Adrenal gland (tissue), 12 donors: Measurements from ENCODE around the gene COL5A1. TPM values are rescaled to one million over a fixed set of nuclear protein-coding genes. Genes with fewer than 3 reads are reported as not detected.

Experiments used
- DNase-seq, 7 donors: peaks; one replicate each; pipeline ENCODE4 v3.0.0-alpha.2; 2019 to 2020
- H3K27ac ChIP-seq, 5 donors: fragments of 200-600 bp; sonication (generic) in 4 of 5; 1 replicate in 3 of 5; 2 replicates in 2 of 5; pipeline versions ENCODE4 v1.5.1 to v1.8.0; 2016 to 2020; ENCODE audit warnings: mild to moderate bottlenecking in 1 of 5
- H3K27me3 ChIP-seq: fragments of 200-600 bp; 2 replicates; pipeline ENCODE4 v1.8.0; 2021
- H3K36me3 ChIP-seq, 2 donors: fragments of 200-600 bp; replicated peaks in 1 of 2; 1 replicate in 1 of 2; 2 replicates in 1 of 2; pipeline versions ENCODE4 v1.5.1 to v1.8.0; 2018 to 2022
- H3K4me1 ChIP-seq, 2 donors: fragments of 200-600 bp; replicated peaks in 1 of 2; 1 replicate in 1 of 2; 2 replicates in 1 of 2; pipeline versions ENCODE4 v1.5.1 to v1.8.0; 2018 to 2021
- H3K4me3 ChIP-seq, 4 donors: fragments of 200-600 bp; sonication (generic) in 3 of 4; one replicate each; pipeline ENCODE4 v1.5.1; 2016 to 2018
- H3K9me3 ChIP-seq, 3 donors: fragments of 200-600 bp; sonication (generic) in 1 of 3; replicated peaks in 1 of 3; 1 replicate in 2 of 3; 2 replicates in 1 of 3; pipeline versions ENCODE4 v1.5.1 to v1.8.0; 2016 to 2021
- CTCF ChIP-seq, 6 experiments: fragments of 450-650 bp in 4 of 6; fragments of 200-600 bp in 2 of 6; sonication (generic) in 1 of 6; IDR thresholded peaks; 1 replicate in 5 of 6; 2 replicates in 1 of 6; pipeline versions ENCODE4 v1.5.1 to v1.8.0; 2016 to 2021; ENCODE audit warnings: antibody characterized with exemption in 6 of 6, mild to moderate bottlenecking in 2 of 6, moderate library complexity in 1 of 6
- POLR2A ChIP-seq, 2 donors: fragments of 450-650 bp; IDR thresholded peaks; one replicate each; pipeline ENCODE4 v1.6.1; 2017; ENCODE audit warnings: antibody characterized with exemption in 2 of 2, mild to moderate bottlenecking in 2 of 2, moderate library complexity in 1 of 2
- WGBS, 4 donors: extraction: QIAGEN DNeasy Blood & Tissue Kit in 2 of 4; methylation state at CpG; one replicate each; pipeline versions ENCODE4 v1.1.5 to v1.1.7; 2013 to 2017; 5-methylcytosine and 5-hydroxymethylcytosine counted together
- intact Hi-C, 2 donors: fragments of 100-400 bp; cut with DNase I; formaldehyde crosslinking; loops; one replicate each; pipeline versions ENCODE4 v1.14.1 to v1.15.0; 2022 to 2023
- microRNA-seq, 3 donors: library from miRNA; unstranded; fragments of <30 nt; microRNA quantifications; one replicate each; pipeline ENCODE4, GENCODE V29; 2017 to 2020
- polyA plus RNA-seq, 3 donors: library from polyadenylated mRNA; stranded (reverse); fragments of 200-250 nt in 2 of 3; fragments of 350-450 nt in 1 of 3; fragmentation: Illumina TruSeq in 1 of 3; extraction: RNeasy Lipid Tissue Mini Kit (QIAGEN cat#74804) in 1 of 3; gene quantifications; one replicate each; pipeline ENCODE4 v1.2.3, GENCODE V29; 2013 to 2014
- small RNA-seq, 2 donors: library from RNA; depleted of rRNA; stranded (forward); fragments of <200 nt; gene quantifications; one replicate each; pipeline ENCODE3, GENCODE V24; 2016
- total RNA-seq, 9 donors: library from RNA; depleted of rRNA in 4 of 9; stranded (reverse); fragments of >200 nt in 4 of 9; fragments of 120-200 nt in 1 of 9; fragmentation: NEBNext Ultra II Directional in 1 of 9; extraction: Animal tissue kit (Norgen Biotek cat#: 25700) in 1 of 9; gene quantifications; one replicate each; pipeline versions ENCODE4 v1.1.0 to v1.2.4, GENCODE V29; 2013 to 2023
- donor health status: healthy with polysubstance abuse.
- donor health status: Bipolar disorder and iron deficiency.
- donor health status: DM: yes; HTN: yes; CAD: no.
- donor health status: DM: no; HTN: no; CAD: no.
- donor health status: DM: no; HTN: no; CAD: no.
- donor health status: DM: yes; HTN: yes; CAD: no.

Gene COL5A1
- total and polyA plus RNA-seq, 12 donors, result 3.5 to 45.5 (median 29.3) TPM

GRCh38 chr9:134891713-134892112, 250.1 kb downstream of the COL5A1 start:
- TF ChIP-seq CTCF (IDR thresholded peaks at IDR 0.05) (no peak), POLR2A (IDR thresholded peaks at IDR 0.05) (no peak)
- Histone ChIP-seq H3K4me3 (no peak overlapping the region), H3K4me1 (peaks cover 21 to 26% of the 10 kb centered on the region in 2 donors), H3K27ac (peak overlapping the region in 1 of 5 donors; percentile 1), H3K9me3 (no peaks in the 10 kb centered on the region), H3K27me3 (no peaks in the 10 kb centered on the region), H3K36me3 (no peaks in the 10 kb centered on the region)
- intact Hi-C loops, result no loop called here
- WGBS, 4 donors, result 65 to 73% (median 72%) methylated on average over 4 to 5 of the region's 5 CpGs
- DNase-seq, result peak in 4 of 7 donors; percentile 14 to 33 (median 18)

- TF ChIP-seq CTCF (IDR thresholded peaks at IDR 0.05), result no peak
- no peak for TF ChIP-seq POLR2A (IDR thresholded peaks at IDR 0.05)
- H3K27ac ChIP-seq, result no peak overlapping the region
- H3K27me3 ChIP-seq, result no peaks in the 10 kb centered on the region
- H3K9me3 ChIP-seq, result no peaks in the 10 kb centered on the region
- peaks cover 25 to 31% of the 10 kb centered on the region in 2 donors for H3K4me1 ChIP-seq
- no peak overlapping the region for H3K4me3 ChIP-seq
- intact Hi-C loops, result no loop called here
- H3K36me3 ChIP-seq, result no peaks in the 10 kb centered on the region
- WGBS, 4 donors, result 92 to 100% (median 96%) methylated on average over 2 to 6 of the region's 6 CpGs
- DNase-seq, result peak in 4 of 7 donors; percentile 11 to 34 (median 14)
Measured at GRCh38 chr9:134892221-134892620, 250.6 kb downstream of the COL5A1 start.

- Histone ChIP-seq H3K27ac (no peak overlapping the region), H3K36me3 (no peaks in the 10 kb centered on the region), H3K27me3 (no peaks in the 10 kb centered on the region), H3K9me3 (no peaks in the 10 kb centered on the region), H3K4me3 (no peak overlapping the region), H3K4me1 (peaks cover 25 to 38% of the 10 kb centered on the region in 2 donors)
- WGBS, 4 donors, result 77 to 92% (median 90%) methylated on average over 7 of the region's 7 CpGs
- TF ChIP-seq POLR2A (IDR thresholded peaks at IDR 0.05), result no peak
- no peak for TF ChIP-seq CTCF (IDR thresholded peaks at IDR 0.05)
- intact Hi-C loops, result no loop called here
- peak in 2 of 7 donors; percentile 15 to 25 for DNase-seq
Measured at GRCh38 chr9:134892820-134893420, 251.3 kb downstream of the COL5A1 start.

Small RNAs within 50 kb of the gene (microRNA-seq; reads per million reads assigned to microRNA genes)
- gene MIR3689A (0 reads per million in 3 donors), gene MIR3689B (0 reads per million in 3 donors), gene MIR3689C (0 reads per million in 3 donors), gene MIR3689D1 (0 reads per million in 3 donors), gene MIR3689D2 (0 reads per million in 3 donors), gene MIR3689E (0 reads per million in 3 donors), gene MIR3689F (0 to 0.38 (median 0) reads per million in 3 donors)

Small RNAs within 50 kb of the gene (small RNA-seq; reads per million reads assigned to genes)
- gene AL603650.1, result 0 reads per million in 2 donors
- gene MIR3689A, result 0 reads per million in 2 donors
- 0 reads per million in 2 donors for gene MIR3689B
- 0 reads per million in 2 donors for gene MIR3689C
- gene MIR3689D1, result 0 reads per million in 2 donors
- 0 reads per million in 2 donors for gene MIR3689D2
- gene MIR3689E, result 0 reads per million in 2 donors
- 0 reads per million in 2 donors for gene MIR3689F

Other genes starting within 250 kb of the COL5A1 start
- 10 to 100 TPM in 8 of 9 donors, 1 to 10 TPM in 1; 6.7 to 87.0 (median 29.4) TPM for gene FCN2, start 239.0 kb downstream of the COL5A1 start, total RNA-seq
- 10 to 100 TPM; 21.6 to 99.6 (median 32.9) TPM for gene FCN2, start 239.0 kb downstream of the COL5A1 start, polyA plus RNA-seq